ENCODE results near the gene RNASE12. TPM values are rescaled to one million over a fixed set of nuclear protein-coding genes. Genes with fewer than 3 reads are reported as not detected.
A peak's percentile ranks its signal among the peaks of the same experiment; 100 is the strongest.

RNASE12 gene
- total and polyA plus RNA-seq, 9 of the 15 experiments (the other 6 are each of a cell fraction or from before 2014, with no cell fraction given): 0.24 TPM; not detected in 8

- TF ChIP-seq REST (IDR thresholded peaks at IDR 0.05; ENCODE audit: borderline replicate concordance) (peak; percentile 92), REST (CRISPR knock-in tag; IDR thresholded peaks at IDR 0.05; ENCODE audit: low read depth) (peak; percentile 65), NFIC (IDR thresholded peaks at IDR 0.05) (peak; percentile 89), ZNF41 (CRISPR knock-in tag; conservative IDR thresholded peaks at IDR 0.05) (no peak), SAP30 (IDR thresholded peaks at IDR 0.05; ENCODE audit: borderline replicate concordance, insufficient read depth, low read depth, low read length, poor library complexity, severe bottlenecking) (peak; percentile 37), TAF9B (IDR thresholded peaks at IDR 0.05; ENCODE audit: partially characterized antibody) (no peak), SRSF9 (IDR thresholded peaks at IDR 0.05; ENCODE audit: borderline replicate concordance, low read depth, low read length) (no peak), ZNF639 (CRISPR knock-in tag; conservative IDR thresholded peaks at IDR 0.05 in 1 of 2, IDR thresholded peaks at IDR 0.05 in 1 of 2) (no peak)
- TF ChIP-seq, protein P1, sequence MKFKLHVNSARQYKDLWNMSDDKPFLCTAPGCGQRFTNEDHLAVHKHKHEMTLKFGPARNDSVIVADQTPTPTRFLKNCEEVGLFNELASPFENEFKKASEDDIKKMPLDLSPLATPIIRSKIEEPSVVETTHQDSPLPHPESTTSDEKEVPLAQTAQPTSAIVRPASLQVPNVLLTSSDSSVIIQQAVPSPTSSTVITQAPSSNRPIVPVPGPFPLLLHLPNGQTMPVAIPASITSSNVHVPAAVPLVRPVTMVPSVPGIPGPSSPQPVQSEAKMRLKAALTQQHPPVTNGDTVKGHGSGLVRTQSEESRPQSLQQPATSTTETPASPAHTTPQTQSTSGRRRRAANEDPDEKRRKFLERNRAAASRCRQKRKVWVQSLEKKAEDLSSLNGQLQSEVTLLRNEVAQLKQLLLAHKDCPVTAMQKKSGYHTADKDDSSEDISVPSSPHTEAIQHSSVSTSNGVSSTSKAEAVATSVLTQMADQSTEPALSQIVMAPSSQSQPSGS (CRISPR knock-in tag; IDR thresholded peaks at IDR 0.05): no peak
These were observed 40.8 kb upstream of the RNASE12 start (continued) for GRCh38 chr14:20631880-20632389.

Measured in K562 (cell line).